ENCODE results near the gene NCK2. TPM values are rescaled to one million over a fixed set of nuclear protein-coding genes. Genes with fewer than 3 reads are reported as not detected.

Gene NCK2
- total and polyA plus RNA-seq, 10 of the 15 experiments (the other 5 are each of a cell fraction or from before 2014, with no cell fraction given): 1.2 to 30.9 (median 14.1) TPM

- ChIA-PET CTCF (no interaction called here), POLR2A (no interaction called here), SMC1A (ENCODE audit: uncharacterized antibody, unreplicated experiment) (no interaction called here), RAD21 (ENCODE audit: unreplicated experiment) (no interaction called here)
- Histone ChIP-seq H3K4me2 (ENCODE audit: control insufficient read depth, insufficient read depth) (no peak overlapping the region), H3K79me2 (ENCODE audit: control insufficient read depth, insufficient read depth, low read length) (peaks cover 37% of the 10 kb centered on the region), H3K9ac (ENCODE audit: control insufficient read depth, insufficient read depth, low read length) (no peak overlapping the region), H3K36me3 (ENCODE audit: control insufficient read depth in 2 of 2, insufficient read depth in 2 of 2, low read length in 1 of 2) (no peaks in the 10 kb centered on the region), H3K9me3 (replicated peaks; ENCODE audit: control insufficient read depth, insufficient read depth, low read length) (no peaks in the 10 kb centered on the region), H2AFZ (ENCODE audit: control insufficient read depth, low read depth, low read length) (no peak overlapping the region), H3K27ac (ENCODE audit: control insufficient read depth, insufficient read depth) (no peak overlapping the region), H3K4me3 (no peak overlapping the region), H4K20me1 (ENCODE audit: control insufficient read depth, insufficient read depth) (peaks cover 3% of the 10 kb centered on the region; the same call in 1 of the 2 replicates), H3K27me3 (replicated peaks in 1 of 2; ENCODE audit: control insufficient read depth in 2 of 2, insufficient read depth in 2 of 2, low read length in 1 of 2) (no peaks in the 10 kb centered on the region), H3K4me1 (ENCODE audit: control insufficient read depth, insufficient read depth, low read length) (peaks cover 17% of the 10 kb centered on the region)
- BruUV-seq (replicated peaks): no TSS peak
- in situ Hi-C loops (cut with MboI): no loop called here
- DNase-seq (ENCODE audit: low read depth, low spot score) (no peak), ATAC-seq (no peak), FAIRE-seq (no peak)
- intact Hi-C loops (cut with micrococcal nuclease; ENCODE audit: unreplicated experiment): no loop called here
- WGBS (ENCODE audit: insufficient coverage, insufficient replicate concordance, low lambda C conversion rate, missing lambda C conversion rate): 73% methylated on average over 5 of the region's 5 CpGs
- no peak for TF ChIP-seq MTA3 (IDR thresholded peaks at IDR 0.05; ENCODE audit: borderline replicate concordance, low read length)
- no peak for TF ChIP-seq RBBP5 (conservative IDR thresholded peaks at IDR 0.05)
- TF ChIP-seq POLR2AphosphoS5 (IDR thresholded peaks at IDR 0.05; ENCODE audit: low read length): no peak
- TF ChIP-seq USF1 (IDR thresholded peaks at IDR 0.05; ENCODE audit: borderline replicate concordance, extremely low read length, insufficient read depth, low read depth, low read length): no peak
- no peak for TF ChIP-seq SIX5 (IDR thresholded peaks at IDR 0.05; ENCODE audit: low read depth, low read length, severe bottlenecking)
- TF ChIP-seq ZBTB4 (CRISPR knock-in tag; IDR thresholded peaks at IDR 0.05): no peak
- no peak for TF ChIP-seq ZNF622 (IDR thresholded peaks at IDR 0.05)
These were observed 39.9 kb downstream of the NCK2 start for GRCh38 chr2:105784589-105784988.

Data from GM12878 (cell line).